Cardiac fibroblast (primary cell): ENCODE measurements around the gene BCL2.

Experiments used
- DNase-seq, 2 donors: peaks; one replicate each; pipeline versions ENCODE4 v3.0.0 to v3.0.0-alpha.2; 2010; ENCODE audit warnings: low read depth in 2 of 2
- H3K4me3 ChIP-seq, 2 donors: replicated peaks in 1 of 2; 1 replicate in 1 of 2; 2 replicates in 1 of 2; pipeline ENCODE4 v1.5.1; 2011; ENCODE audit warnings: low read depth in 2 of 2, low read length in 2 of 2, mild to moderate bottlenecking in 2 of 2, moderate library complexity in 1 of 2
- CTCF ChIP-seq: IDR thresholded peaks from one replicate; pipeline ENCODE4 v1.5.1; 2011; ENCODE audit warnings: low read depth, mild to moderate bottlenecking, low read length, inconsistent platforms

The BCL2 gene

GRCh38 chr18:63137999-63138435, 181.6 kb downstream of the BCL2 start:
- no peak for TF ChIP-seq CTCF

DNA sequence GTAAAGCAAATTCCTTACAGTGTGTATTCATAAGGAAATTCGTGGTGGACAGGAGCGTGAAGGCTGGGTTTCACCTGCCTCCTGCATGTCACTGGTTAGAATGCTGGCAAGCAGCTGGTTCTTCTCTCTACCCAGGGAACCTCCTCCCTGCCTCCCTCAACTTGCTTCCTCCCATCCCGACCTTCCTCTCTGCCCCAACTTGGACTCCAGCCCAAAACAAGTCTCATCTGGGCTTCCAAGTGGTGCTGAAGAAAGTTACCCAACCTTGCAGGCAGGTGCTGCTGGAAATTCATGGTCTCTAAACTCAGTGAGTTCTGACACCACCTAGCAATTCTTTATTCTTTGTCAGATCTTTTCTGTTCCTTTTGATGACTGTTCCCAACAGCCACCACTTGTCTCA, 184.5 kb downstream of the BCL2 start:
- H3K4me3 ChIP-seq, result no peak overlapping the region
- DNase-seq, result no peak
- no peak for TF ChIP-seq CTCF

More at GRCh38 chr18:63137999-63138435, 181.6 kb downstream of the BCL2 start:
- no peak overlapping the region for H3K4me3 ChIP-seq
- peak in 1 of 2 donors; percentile 19 for DNase-seq

DNA sequence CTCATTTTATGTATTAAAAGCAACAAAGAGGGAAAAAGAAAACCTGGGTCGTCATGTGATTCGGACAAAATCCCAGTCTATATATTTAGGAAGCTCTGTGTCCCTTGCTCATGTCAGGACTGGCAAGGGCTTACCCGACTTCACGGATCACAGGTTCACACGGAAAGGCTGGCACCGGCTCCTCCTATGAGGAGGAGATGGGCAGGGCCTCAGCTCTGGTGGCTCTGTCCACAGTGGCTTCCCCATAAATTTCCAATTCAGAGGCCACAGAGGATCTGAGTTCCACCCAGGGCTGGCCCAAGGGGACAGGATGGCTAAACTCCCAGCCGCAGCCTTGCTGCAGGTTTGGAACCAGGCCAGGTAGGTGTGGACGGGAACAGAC, 186.8 kb downstream of the BCL2 start:
- no peak for DNase-seq
- TF ChIP-seq CTCF, result no peak
- H3K4me3 ChIP-seq, result no peak overlapping the region

GRCh38 chr18:63131959-63132818, 187.4 kb downstream of the BCL2 start:
- no peak for DNase-seq
- no peak overlapping the region for H3K4me3 ChIP-seq
- no peak for TF ChIP-seq CTCF

GRCh38 chr18:63131106-63131958, 188.2 kb downstream of the BCL2 start:
- H3K4me3 ChIP-seq, result no peak overlapping the region
- peak; percentile 76 to 77 for DNase-seq
- peak; percentile 65 for TF ChIP-seq CTCF

DNA sequence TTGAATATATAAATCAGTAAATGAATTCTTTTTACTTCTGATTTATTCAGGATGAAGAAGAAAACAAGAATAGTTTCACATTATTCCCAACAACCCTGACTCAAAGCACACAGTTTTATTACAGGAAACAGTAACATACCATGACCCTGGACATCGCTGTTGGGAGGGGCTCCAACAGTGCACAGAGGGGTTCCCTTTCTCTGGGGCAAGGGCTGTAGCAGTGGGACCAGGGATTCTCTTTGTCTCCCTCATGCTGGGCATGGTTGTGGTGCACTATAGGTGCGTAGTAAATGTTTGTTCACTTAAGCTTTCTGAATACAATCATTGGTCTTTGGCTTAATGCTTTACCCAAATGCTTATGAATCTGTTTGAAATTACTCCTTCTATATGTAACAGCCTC, 189.4 kb downstream of the BCL2 start:
- H3K4me3 ChIP-seq, result no peak overlapping the region
- TF ChIP-seq CTCF, result no peak
- no peak for DNase-seq
